Neural crest cell (in vitro differentiated cells): ENCODE results near the gene UMAD1. TPM values are rescaled to one million over a fixed set of nuclear protein-coding genes. Genes with fewer than 3 reads are reported as not detected.
"Not testable (repeated sequence)": the region's sequence is repeated elsewhere in the genome, so short reads cannot be mapped to it uniquely, and the experiment has no call there.

Experiments
- DNase-seq: peaks from one replicate; pipeline ENCODE4 v3.0.0; 2021; ENCODE audit warnings: low read depth, mixed read lengths, low spot score
- H3K27ac Mint-ChIP-seq: one replicate; pipeline ENCODE4 v1.8.0; 2021; ENCODE audit warnings: mild to moderate bottlenecking, mixed read lengths; ENCODE audit not compliant: unreplicated experiment
- H3K27me3 Mint-ChIP-seq: 2 replicates; pipeline ENCODE4 v1.8.0; 2021; ENCODE audit warnings: low read depth, mild to moderate bottlenecking, mixed read lengths
- H3K36me3 Mint-ChIP-seq: 2 replicates; pipeline ENCODE4 v1.8.0; 2021; ENCODE audit warnings: low read depth, mild to moderate bottlenecking, mixed read lengths
- H3K4me1 Mint-ChIP-seq: 2 replicates; pipeline ENCODE4 v1.8.0; 2021; ENCODE audit warnings: mixed read lengths
- H3K4me3 Mint-ChIP-seq: one replicate; pipeline ENCODE4 v1.8.0; 2021; ENCODE audit warnings: mild to moderate bottlenecking, mixed read lengths
- H3K9me3 Mint-ChIP-seq: 2 replicates; pipeline ENCODE4 v1.8.0; 2021; ENCODE audit warnings: mixed read lengths
- total RNA-seq: library from RNA; stranded (reverse); gene quantifications from 2 replicates; pipeline ENCODE4 v1.2.1, GENCODE V29; 2021
- TF ChIP-seq, protein P1 (sequence below): fragments of 200-600 bp; sonication (generic); conservative IDR thresholded peaks from 2 replicates; pipeline ENCODE4 v1.5.0; 2021; ENCODE audit warnings: antibody characterized with exemption, mild to moderate bottlenecking

UMAD1 gene
- total RNA-seq, 1 donor from 2014 or later: 9.8 TPM

GRCh38 chr7:7651479-7651878, 10.9 kb downstream of the UMAD1 start:
- Mint-ChIP-seq H3K9me3 (no peaks in the 10 kb centered on the region), H3K27ac (no peak overlapping the region), H3K36me3 (no peaks in the 10 kb centered on the region), H3K27me3 (no peaks in the 10 kb centered on the region), H3K4me3 (no peak overlapping the region), H3K4me1 (peaks cover 9% of the 10 kb centered on the region)
- TF ChIP-seq, protein P1, sequence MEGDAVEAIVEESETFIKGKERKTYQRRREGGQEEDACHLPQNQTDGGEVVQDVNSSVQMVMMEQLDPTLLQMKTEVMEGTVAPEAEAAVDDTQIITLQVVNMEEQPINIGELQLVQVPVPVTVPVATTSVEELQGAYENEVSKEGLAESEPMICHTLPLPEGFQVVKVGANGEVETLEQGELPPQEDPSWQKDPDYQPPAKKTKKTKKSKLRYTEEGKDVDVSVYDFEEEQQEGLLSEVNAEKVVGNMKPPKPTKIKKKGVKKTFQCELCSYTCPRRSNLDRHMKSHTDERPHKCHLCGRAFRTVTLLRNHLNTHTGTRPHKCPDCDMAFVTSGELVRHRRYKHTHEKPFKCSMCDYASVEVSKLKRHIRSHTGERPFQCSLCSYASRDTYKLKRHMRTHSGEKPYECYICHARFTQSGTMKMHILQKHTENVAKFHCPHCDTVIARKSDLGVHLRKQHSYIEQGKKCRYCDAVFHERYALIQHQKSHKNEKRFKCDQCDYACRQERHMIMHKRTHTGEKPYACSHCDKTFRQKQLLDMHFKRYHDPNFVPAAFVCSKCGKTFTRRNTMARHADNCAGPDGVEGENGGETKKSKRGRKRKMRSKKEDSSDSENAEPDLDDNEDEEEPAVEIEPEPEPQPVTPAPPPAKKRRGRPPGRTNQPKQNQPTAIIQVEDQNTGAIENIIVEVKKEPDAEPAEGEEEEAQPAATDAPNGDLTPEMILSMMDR: no peak
- DNase-seq: no peak

DNA sequence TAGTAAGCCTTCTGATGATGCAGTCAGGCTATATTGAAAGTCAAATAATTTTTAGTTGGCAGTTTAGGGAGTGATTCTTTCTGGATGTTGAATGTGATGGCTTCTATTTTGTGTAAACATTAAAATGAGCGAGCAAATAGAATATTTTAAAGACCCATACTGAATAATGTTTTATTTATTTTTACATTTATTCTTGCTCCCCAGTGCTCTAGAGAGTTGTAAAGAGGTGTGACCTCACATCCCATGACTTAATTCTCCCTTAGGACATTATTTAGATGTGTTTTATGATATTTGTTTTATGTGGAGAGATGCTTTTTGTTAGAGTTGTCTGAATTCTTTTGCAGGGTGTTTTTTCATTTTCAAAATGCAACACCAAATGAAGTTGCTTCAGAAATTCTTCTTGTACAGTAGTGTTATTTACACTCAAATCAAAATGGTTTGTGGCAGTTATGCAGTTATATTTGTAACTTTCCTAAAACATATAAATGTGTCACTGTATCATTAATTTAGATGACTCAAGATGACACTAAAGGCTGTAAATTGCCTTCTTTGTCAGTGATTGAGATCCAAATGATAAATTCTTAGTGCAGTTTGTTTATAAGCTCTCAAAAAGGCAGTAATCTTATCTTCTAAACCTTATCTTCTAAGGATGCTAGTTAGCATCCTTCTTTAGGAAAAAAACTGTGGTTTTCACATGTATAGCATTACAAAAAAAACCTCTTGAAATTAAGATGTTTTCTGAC, 12.4 kb downstream of the UMAD1 start:
- H3K27ac Mint-ChIP-seq: no peak overlapping the region
- no peak overlapping the region for H3K4me3 Mint-ChIP-seq
- no peaks in the 10 kb centered on the region for H3K27me3 Mint-ChIP-seq
- TF ChIP-seq, protein P1: no peak
- peaks cover 2% of the 10 kb centered on the region for H3K9me3 Mint-ChIP-seq
- peaks cover 9% of the 10 kb centered on the region for H3K4me1 Mint-ChIP-seq
- H3K36me3 Mint-ChIP-seq: peaks cover 11% of the 10 kb centered on the region
- DNase-seq: no peak

DNA sequence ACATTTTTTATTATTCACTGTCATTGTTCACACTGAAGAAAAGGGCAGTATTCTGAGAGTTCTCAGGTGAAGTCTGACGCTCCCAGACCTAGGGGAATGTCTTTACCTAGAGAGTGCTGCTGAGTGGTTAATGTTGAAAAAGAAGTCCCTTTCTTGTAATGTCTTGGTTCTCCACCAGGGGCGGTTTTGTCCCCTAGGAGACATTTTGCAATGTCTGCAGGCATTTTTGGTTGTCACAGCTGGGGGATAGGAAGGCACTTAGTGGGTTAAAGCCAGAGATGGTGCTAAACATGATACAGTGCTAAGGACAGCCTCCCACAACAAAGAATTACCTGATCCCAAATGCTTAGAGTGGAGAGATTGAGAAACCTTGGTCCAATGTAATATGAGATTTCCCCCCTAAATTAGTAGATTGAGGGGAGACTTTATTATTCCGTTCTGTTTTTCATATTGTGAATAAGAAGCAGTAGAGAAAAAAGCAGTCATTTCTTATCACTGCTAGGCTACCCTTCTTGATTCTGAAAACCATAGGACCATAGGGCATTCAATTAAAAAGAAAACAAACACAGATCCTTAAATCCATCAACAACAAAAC, 13.1 kb downstream of the UMAD1 start:
- TF ChIP-seq, protein P1: peak; percentile 67
- Mint-ChIP-seq H3K4me3 (no peak overlapping the region), H3K9me3 (peaks cover 2% of the 10 kb centered on the region), H3K36me3 (peaks cover 17% of the 10 kb centered on the region), H3K27me3 (no peaks in the 10 kb centered on the region), H3K27ac (no peak overlapping the region), H3K4me1 (peaks cover 9% of the 10 kb centered on the region)
- peak; percentile 35 for DNase-seq

DNA sequence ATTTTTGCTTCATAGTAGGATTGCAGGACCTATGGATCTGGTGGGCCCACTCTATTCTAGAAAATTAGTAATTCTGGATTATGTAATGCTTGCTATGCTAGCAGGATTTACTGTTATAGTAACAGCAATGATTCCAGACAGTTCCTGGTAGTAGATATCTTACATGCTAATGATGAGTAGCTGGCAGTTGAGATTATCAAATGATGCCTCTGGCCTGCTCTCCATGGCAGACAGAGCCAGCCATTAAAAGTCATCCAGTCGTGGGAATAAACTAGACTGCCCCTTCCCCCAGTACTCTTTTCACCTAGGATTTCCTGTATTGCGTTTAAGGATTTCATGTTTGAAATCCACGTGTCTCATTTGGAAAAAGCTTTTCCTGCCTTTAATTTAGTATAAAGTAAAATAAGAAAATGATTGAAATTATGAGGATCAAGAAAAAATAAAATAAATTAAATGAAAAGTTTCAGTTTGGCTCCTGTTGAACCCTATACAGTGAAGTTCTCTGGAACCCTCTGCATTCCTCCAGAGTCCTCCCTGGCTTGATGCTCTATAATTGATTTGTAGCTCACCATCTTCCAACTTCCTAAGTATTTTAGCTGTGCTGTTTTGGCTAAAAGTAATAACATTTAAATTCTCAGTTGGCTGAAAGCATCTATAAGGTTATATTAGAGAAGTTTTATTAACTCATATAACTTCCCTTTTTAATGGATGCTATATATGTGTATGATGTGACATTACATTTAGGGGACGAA, 14.6 kb downstream of the UMAD1 start:
- Mint-ChIP-seq H3K27me3 (no peaks in the 10 kb centered on the region), H3K4me3 (no peak overlapping the region), H3K27ac (no peak overlapping the region), H3K4me1 (peaks cover 9% of the 10 kb centered on the region), H3K9me3 (peaks cover 10% of the 10 kb centered on the region), H3K36me3 (peaks cover 28% of the 10 kb centered on the region)
- TF ChIP-seq, protein P1: no peak
- no peak for DNase-seq

- not testable (repeated sequence) for H3K27ac Mint-ChIP-seq, H3K4me1 Mint-ChIP-seq, H3K4me3 Mint-ChIP-seq, H3K27me3 Mint-ChIP-seq, DNase-seq, H3K9me3 Mint-ChIP-seq
- H3K36me3 Mint-ChIP-seq: peaks cover 36% of the 10 kb centered on the region
Observed at GRCh38 chr7:7656459-7656858, 15.9 kb downstream of the UMAD1 start.
